HG03280 (cell line): ENCODE results near the gene KRTAP4-6.
"Not testable (repeated sequence)": the region's sequence is repeated elsewhere in the genome, so short reads cannot be mapped to it uniquely, and the experiment has no call there.

Experiments
- ATAC-seq: cut with Tn5 transposase; IDR thresholded peaks from one replicate; pipeline ENCODE4 v1.9.1; 2021; ENCODE audit warnings: mild to moderate bottlenecking, moderate library complexity; ENCODE audit not compliant: unreplicated experiment

The KRTAP4-6 gene

GRCh38 chr17:41107941-41108450 is 32.3 kb downstream of the KRTAP4-6 start:
- ATAC-seq, result no peak

- ATAC-seq, result not testable (repeated sequence)
These were observed 35.0 kb downstream of the KRTAP4-6 start, which contains the start of gene KRTAP4-9 for GRCh38 chr17:41105347-41105746. Gene KRTAP4-9 (plus strand): TSS chr17:41105389. CDS start chr17:41105389, 0 bp downstream.

- ATAC-seq, result not testable (repeated sequence)
These were observed 35.8 kb downstream of the KRTAP4-6 start for GRCh38 chr17:41104386-41105038.

DNA sequence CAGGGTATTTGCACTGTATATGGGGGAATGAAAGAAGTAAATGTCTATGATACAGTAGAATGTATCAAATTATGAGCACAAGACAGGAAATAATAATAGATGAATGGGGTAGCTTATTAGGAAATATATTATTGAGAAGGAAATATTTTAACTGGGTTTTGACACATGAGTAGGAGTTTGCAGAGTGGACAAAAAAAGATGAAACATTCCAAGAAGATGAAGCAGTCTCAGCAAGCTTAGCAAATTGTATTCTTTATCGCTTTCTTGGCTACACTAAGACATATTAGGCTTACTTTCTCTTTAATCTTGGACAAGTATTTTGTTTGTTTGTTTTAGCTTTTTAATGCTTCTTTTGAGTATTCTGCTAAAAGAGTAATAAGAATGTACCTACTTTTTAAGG is 36.4 kb downstream of the KRTAP4-6 start:
- no peak for ATAC-seq

DNA sequence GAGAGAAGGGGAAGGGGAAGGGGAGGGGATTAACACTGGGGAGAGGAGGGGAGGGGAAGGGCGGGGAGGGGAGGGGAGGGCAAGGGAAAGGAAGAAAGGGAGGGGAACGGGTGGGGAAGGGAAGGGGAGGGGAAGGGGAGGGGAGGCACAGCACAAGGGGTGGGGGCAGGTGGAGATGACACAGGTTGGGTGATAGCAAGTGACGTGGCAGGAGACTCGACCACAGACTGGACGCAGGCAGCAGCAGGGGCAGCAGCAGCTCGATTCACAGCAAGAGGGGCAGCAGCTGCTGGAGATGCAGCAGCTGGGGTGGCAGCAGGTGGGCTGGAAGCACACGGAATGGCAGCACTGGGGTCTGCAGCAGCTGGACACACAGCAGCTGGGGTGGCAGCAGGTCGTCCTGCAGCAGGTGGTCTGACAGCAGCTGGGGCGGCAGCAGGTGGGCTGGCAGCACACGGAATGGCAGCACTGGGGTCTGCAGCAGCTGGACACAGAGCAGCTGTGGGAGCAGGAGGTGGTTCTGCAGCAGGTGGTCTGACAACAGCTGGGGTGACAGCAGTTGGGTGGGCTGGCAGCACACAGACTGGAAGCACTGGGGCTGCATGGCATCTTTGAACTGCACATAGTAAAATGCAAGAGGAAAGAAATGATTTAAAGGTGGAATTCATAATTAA is 38.6 kb downstream of the KRTAP4-6 start, which contains the start of gene KRTAP4-16:
TSS of gene KRTAP4-16 (minus strand) at position 624 of the 674 bp plus-strand sequence. CDS start at position 624, 0 bp downstream.
- ATAC-seq, result no peak

- not testable (repeated sequence) for ATAC-seq
These were observed 40.5 kb downstream of the KRTAP4-6 start for GRCh38 chr17:41099682-41100480.

- no peak for ATAC-seq
These were observed 41.9 kb downstream of the KRTAP4-6 start for GRCh38 chr17:41098481-41098880.

DNA sequence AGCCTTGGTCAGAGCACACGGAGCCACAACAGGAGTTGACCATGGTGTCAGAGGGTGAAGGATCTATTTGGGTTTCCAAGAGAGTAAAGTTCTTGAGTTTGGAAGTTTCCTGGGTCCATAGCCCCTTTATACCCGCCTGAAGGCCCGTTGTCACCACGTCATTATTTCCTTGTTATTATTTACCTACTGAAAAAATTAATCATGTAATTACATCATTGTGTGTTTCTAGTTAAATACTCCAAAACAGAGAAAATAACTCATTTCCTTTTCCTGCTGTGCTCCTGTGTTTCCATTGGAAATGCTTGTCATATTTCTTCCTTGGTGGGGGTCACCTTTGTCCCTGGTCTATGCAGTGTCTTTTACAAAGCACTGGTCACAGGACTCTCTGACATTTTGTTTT is 42.3 kb downstream of the KRTAP4-6 start, which contains the start of gene KRTAP4-8:
TSS of gene KRTAP4-8 (minus strand) at position 101 of the 400 bp plus-strand sequence. CDS start at position 43, 58 bp downstream.
- ATAC-seq, result no peak

DNA sequence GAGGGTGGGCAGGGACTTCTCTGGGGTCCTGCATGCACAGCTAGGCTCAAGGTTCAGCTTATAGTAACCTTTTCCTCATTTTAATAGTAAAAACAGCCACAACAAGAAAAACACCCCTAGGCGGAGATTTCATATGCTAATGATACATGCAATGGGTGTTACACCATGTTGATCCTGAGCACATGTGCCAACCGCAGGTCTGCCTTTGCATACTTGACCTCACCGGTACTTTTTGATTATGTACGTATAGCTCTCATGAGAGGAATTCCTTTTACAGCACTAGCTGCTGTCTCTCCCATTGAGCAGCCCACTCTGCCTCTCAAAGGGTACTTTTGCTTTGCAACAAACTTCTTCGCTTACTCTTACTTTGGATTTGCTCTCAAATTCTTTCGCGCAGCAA is 44.3 kb downstream of the KRTAP4-6 start:
- no peak for ATAC-seq
